H1 (cell line): ENCODE results near the gene GRM7.

ENCODE experiments used
- CREB1 ChIP-seq: IDR thresholded peaks from 2 replicates; pipeline ENCODE4 v1.6.1; 2012; ENCODE audit warnings: inconsistent platforms
- CTCF ChIP-seq, 3 experiments: IDR thresholded peaks; 1 replicate in 2 of 3; 2 replicates in 1 of 3; pipeline versions ENCODE4 v1.5.1 to v1.6.1; 2011; ENCODE audit warnings: low read length in 3 of 3, mild to moderate bottlenecking in 3 of 3, inconsistent platforms in 2 of 3, low read depth in 1 of 3, moderate library complexity in 1 of 3; ENCODE audit not compliant: insufficient read depth in 1 of 3; ENCODE audit errors: control extremely low read depth in 1 of 3
- EZH2 ChIP-seq: fragments of 200-600 bp; sonication (generic); IDR thresholded peaks from 2 replicates; pipeline ENCODE4 v1.7.1; 2012; ENCODE audit warnings: low read depth, mild to moderate bottlenecking, moderate library complexity, low read length, inconsistent platforms; ENCODE audit not compliant: severe bottlenecking
- KDM4A ChIP-seq: IDR thresholded peaks from one replicate; pipeline ENCODE4 v1.7.1; 2012; ENCODE audit warnings: low read depth, mild to moderate bottlenecking, moderate library complexity, low read length, inconsistent platforms; ENCODE audit not compliant: severe bottlenecking
- POLR2AphosphoS5 ChIP-seq: IDR thresholded peaks from 2 replicates; pipeline ENCODE4 v1.6.1; 2011; ENCODE audit warnings: low read depth, low read length

- TF ChIP-seq CTCF (IDR thresholded peaks at IDR 0.05; ENCODE audit: control extremely low read depth in 1 of 3, insufficient read depth in 1 of 3, low read depth in 1 of 3, low read length in 3 of 3) (no peak), CREB1 (no peak), KDM4A (no peak), POLR2AphosphoS5 (no peak), EZH2 (no peak)
Observed at GRCh38 chr3:7682822-7683229, 821.9 kb downstream of the GRM7 start.
